ENCODE measurements around the gene TCIRG1. TPM values are rescaled to one million over a fixed set of nuclear protein-coding genes. Genes with fewer than 3 reads are reported as not detected.

TCIRG1 gene
- total RNA-seq, 1 experiment from 2014 or later: 21.6 TPM

GRCh38 chr11:68014947-68015447 lies 23.8 kb upstream of the TCIRG1 start:
- in situ Hi-C loops (cut with HindIII; ENCODE audit: low pct_unique_long_range_greater_than_20kb, low sequenced_read_pairs): no loop called here
- no peak for DNase-seq (ENCODE audit: low read depth, low spot score)

- in situ Hi-C loops (cut with HindIII; ENCODE audit: low pct_unique_long_range_greater_than_20kb, low sequenced_read_pairs): no loop called here
- no peak for DNase-seq (ENCODE audit: low read depth, low spot score)
These were observed 23.4 kb upstream of the TCIRG1 start for GRCh38 chr11:68015467-68015866.

- in situ Hi-C loops (cut with HindIII; ENCODE audit: low pct_unique_long_range_greater_than_20kb, low sequenced_read_pairs): no loop called here
- no peak for DNase-seq (ENCODE audit: low read depth, low spot score)
These were observed 22.5 kb upstream of the TCIRG1 start for GRCh38 chr11:68016161-68016903.

- peak; percentile 56 for DNase-seq (ENCODE audit: low read depth, low spot score)
- in situ Hi-C loops (cut with HindIII; ENCODE audit: low pct_unique_long_range_greater_than_20kb, low sequenced_read_pairs): no loop called here
These were observed 21.7 kb upstream of the TCIRG1 start for GRCh38 chr11:68016904-68017817.

GRCh38 chr11:68017980-68018729 lies 20.7 kb upstream of the TCIRG1 start:
- DNase-seq (ENCODE audit: low read depth, low spot score): no peak
- in situ Hi-C loops (cut with HindIII; ENCODE audit: low pct_unique_long_range_greater_than_20kb, low sequenced_read_pairs): no loop called here

- in situ Hi-C loops (cut with HindIII; ENCODE audit: low pct_unique_long_range_greater_than_20kb, low sequenced_read_pairs): no loop called here
- DNase-seq (ENCODE audit: low read depth, low spot score): no peak
These were observed 20.1 kb upstream of the TCIRG1 start for GRCh38 chr11:68018730-68019190.

- DNase-seq (ENCODE audit: low read depth, low spot score): no peak
- in situ Hi-C loops (cut with HindIII; ENCODE audit: low pct_unique_long_range_greater_than_20kb, low sequenced_read_pairs): no loop called here
These were observed 19.3 kb upstream of the TCIRG1 start for GRCh38 chr11:68019486-68019885.

- in situ Hi-C loops (cut with HindIII; ENCODE audit: low pct_unique_long_range_greater_than_20kb, low sequenced_read_pairs): no loop called here
- peak; percentile 22 for DNase-seq (ENCODE audit: low read depth, low spot score)
These were observed 18.2 kb upstream of the TCIRG1 start for GRCh38 chr11:68020575-68020974.

GRCh38 chr11:68021167-68021787 lies 17.5 kb upstream of the TCIRG1 start:
- DNase-seq (ENCODE audit: low read depth, low spot score): peak; percentile 20
- in situ Hi-C loops (cut with HindIII; ENCODE audit: low pct_unique_long_range_greater_than_20kb, low sequenced_read_pairs): no loop called here

GRCh38 chr11:68022531-68022930 lies 16.3 kb upstream of the TCIRG1 start:
- DNase-seq (ENCODE audit: low read depth, low spot score): no peak
- in situ Hi-C loops (cut with HindIII; ENCODE audit: low pct_unique_long_range_greater_than_20kb, low sequenced_read_pairs): no loop called here

GRCh38 chr11:68024508-68024907 lies 14.3 kb upstream of the TCIRG1 start:
- in situ Hi-C loops (cut with HindIII; ENCODE audit: low pct_unique_long_range_greater_than_20kb, low sequenced_read_pairs): no loop called here
- no peak for DNase-seq (ENCODE audit: low read depth, low spot score)

GRCh38 chr11:68025047-68025446 lies 13.8 kb upstream of the TCIRG1 start:
- in situ Hi-C loops (cut with HindIII; ENCODE audit: low pct_unique_long_range_greater_than_20kb, low sequenced_read_pairs): no loop called here
- peak; percentile 17 for DNase-seq (ENCODE audit: low read depth, low spot score)

- DNase-seq (ENCODE audit: low read depth, low spot score): no peak
- in situ Hi-C loops (cut with HindIII; ENCODE audit: low pct_unique_long_range_greater_than_20kb, low sequenced_read_pairs): no loop called here
These were observed 12.3 kb upstream of the TCIRG1 start for GRCh38 chr11:68026391-68027105.

GRCh38 chr11:68027667-68028066 lies 11.2 kb upstream of the TCIRG1 start:
- DNase-seq (ENCODE audit: low read depth, low spot score): no peak
- in situ Hi-C loops (cut with HindIII; ENCODE audit: low pct_unique_long_range_greater_than_20kb, low sequenced_read_pairs): no loop called here

- in situ Hi-C loops (cut with HindIII; ENCODE audit: low pct_unique_long_range_greater_than_20kb, low sequenced_read_pairs): no loop called here
- DNase-seq (ENCODE audit: low read depth, low spot score): no peak
These were observed 9.9 kb upstream of the TCIRG1 start for GRCh38 chr11:68028802-68029545.

Measured in SK-MEL-5 (cell line).